ENCODE measurements around the gene U2AF1L4.

DNA sequence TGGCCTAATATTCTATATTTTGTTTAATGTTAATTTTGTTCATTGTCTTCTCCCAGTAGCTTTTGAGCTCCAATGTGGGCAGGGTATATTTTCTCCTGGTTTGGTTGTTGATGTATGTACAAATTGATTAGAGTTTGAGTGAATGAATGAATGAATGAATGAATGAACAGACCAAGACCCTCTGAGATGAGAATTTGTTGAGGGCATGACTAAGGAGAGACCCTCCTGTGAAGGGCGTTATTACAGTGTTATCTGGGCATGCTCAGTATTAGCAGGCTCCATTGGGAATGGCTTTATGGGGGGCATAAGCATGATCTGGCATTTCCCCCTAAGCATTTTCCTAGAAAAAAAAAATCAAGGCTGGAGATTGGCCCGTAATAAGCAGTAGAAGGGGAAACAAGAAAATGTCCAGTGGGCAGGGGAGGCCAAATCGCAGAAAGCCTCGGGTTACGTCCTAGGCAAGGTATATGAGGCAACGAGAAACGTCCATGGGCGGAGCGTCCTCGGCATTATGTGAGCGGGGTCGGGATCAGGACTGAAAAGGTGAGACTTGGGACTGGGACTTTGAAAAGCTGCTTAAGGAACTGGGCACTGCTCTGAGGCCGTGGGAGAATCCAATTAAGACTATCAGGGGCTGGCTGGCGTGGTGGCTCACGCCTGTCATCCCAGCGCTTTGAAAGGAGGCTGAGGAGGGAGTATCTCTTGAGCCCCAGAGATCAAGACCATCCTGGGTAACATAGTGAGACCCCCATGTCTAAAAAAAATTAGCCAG, 29.2 kb upstream of the U2AF1L4 start:
- TF ChIP-seq, protein P1, sequence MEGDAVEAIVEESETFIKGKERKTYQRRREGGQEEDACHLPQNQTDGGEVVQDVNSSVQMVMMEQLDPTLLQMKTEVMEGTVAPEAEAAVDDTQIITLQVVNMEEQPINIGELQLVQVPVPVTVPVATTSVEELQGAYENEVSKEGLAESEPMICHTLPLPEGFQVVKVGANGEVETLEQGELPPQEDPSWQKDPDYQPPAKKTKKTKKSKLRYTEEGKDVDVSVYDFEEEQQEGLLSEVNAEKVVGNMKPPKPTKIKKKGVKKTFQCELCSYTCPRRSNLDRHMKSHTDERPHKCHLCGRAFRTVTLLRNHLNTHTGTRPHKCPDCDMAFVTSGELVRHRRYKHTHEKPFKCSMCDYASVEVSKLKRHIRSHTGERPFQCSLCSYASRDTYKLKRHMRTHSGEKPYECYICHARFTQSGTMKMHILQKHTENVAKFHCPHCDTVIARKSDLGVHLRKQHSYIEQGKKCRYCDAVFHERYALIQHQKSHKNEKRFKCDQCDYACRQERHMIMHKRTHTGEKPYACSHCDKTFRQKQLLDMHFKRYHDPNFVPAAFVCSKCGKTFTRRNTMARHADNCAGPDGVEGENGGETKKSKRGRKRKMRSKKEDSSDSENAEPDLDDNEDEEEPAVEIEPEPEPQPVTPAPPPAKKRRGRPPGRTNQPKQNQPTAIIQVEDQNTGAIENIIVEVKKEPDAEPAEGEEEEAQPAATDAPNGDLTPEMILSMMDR (IDR thresholded peaks at IDR 0.05), result no peak
- no peak for TF ChIP-seq EP300 (IDR thresholded peaks at IDR 0.05; ENCODE audit: low read depth)

Measured in transverse colon (tissue), 3 donors.